SK-N-SH (cell line): ENCODE results near the gene SLC5A8.

Source experiments
- CTCF ChIP-seq: fragments of 200-600 bp; sonication (generic); IDR thresholded peaks from 2 replicates; pipeline ENCODE4 v1.6.1; 2017; ENCODE audit warnings: antibody characterized with exemption, mild to moderate bottlenecking, moderate library complexity
- EP300 ChIP-seq, 2 experiments: IDR thresholded peaks; 2 replicates each; pipeline versions ENCODE4 v1.4.0 to v1.6.1; 2012; ENCODE audit warnings: borderline replicate concordance in 1 of 2, low read depth in 1 of 2, low read length in 1 of 2

- TF ChIP-seq CTCF = no peak
- no peak for TF ChIP-seq EP300 (IDR thresholded peaks at IDR 0.05; ENCODE audit: borderline replicate concordance in 1 of 2, low read depth in 1 of 2, low read length in 1 of 2)
Measured at GRCh38 chr12:101209319-101210302, at the start of gene SLC5A8.
